Measurements from ENCODE around the gene TK2. TPM values are rescaled to one million over a fixed set of nuclear protein-coding genes. Genes with fewer than 3 reads are reported as not detected.

TK2 gene
- polyA plus RNA-seq, 1 donor: 21.2 TPM

DNA sequence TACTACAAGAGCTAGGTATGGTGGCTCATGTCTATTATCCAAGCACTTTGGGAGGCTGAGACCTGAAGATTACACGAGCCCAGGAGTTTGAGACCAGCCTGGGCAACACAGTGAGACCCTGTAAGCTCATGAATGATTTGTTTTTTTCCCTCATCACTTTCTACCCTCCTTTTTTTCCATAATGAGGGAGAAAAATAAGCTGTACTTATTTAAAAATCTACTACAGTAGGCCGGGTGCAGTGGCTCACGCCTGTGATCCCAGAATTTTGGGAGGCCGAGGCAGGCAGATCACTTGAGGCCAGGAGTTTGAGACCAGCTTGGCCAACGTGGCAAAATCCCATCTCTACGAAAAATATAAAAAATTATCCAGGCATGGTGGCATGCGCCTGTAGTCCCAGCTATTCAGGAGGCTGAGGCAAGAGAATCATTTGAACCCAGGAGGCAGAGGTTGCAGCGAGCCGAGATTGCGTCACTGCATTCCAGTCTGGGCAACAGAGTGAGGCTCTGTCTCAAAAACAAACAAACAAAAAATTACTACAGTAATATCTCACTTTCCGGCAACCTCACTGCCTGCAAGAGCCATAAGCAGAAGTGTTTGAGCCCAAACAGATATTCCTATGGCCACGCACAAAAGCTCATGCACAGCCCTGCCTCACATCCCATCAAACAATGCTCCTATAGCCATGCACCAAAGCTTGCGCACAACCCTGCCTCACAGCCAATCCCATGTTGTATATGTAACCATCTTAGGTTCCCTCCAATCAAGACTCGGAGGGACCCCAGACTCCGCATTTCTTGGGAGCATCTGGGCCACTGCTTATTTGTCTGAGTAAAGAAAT, 37.4 kb downstream of the TK2 start:
- Histone ChIP-seq H3K27ac (ENCODE audit: low read length) (no peak overlapping the region), H3K27me3 (ENCODE audit: control insufficient read depth, insufficient read depth, low read length) (no peaks in the 10 kb centered on the region), H3K9me3 (ENCODE audit: control insufficient read depth, low read depth, low read length) (no peaks in the 10 kb centered on the region), H3K36me3 (ENCODE audit: control insufficient read depth, insufficient read depth, low read length) (peaks cover 46% of the 10 kb centered on the region), H3K4me1 (ENCODE audit: control insufficient read depth, insufficient read depth, low read length) (peaks cover 17% of the 10 kb centered on the region), H3K4me3 (ENCODE audit: low read length) (no peak overlapping the region)
- WGBS (ENCODE audit: insufficient coverage, low lambda C conversion rate): 100% methylated on average over 1 of the region's 15 CpGs
- DNase-seq: no peak

DNA sequence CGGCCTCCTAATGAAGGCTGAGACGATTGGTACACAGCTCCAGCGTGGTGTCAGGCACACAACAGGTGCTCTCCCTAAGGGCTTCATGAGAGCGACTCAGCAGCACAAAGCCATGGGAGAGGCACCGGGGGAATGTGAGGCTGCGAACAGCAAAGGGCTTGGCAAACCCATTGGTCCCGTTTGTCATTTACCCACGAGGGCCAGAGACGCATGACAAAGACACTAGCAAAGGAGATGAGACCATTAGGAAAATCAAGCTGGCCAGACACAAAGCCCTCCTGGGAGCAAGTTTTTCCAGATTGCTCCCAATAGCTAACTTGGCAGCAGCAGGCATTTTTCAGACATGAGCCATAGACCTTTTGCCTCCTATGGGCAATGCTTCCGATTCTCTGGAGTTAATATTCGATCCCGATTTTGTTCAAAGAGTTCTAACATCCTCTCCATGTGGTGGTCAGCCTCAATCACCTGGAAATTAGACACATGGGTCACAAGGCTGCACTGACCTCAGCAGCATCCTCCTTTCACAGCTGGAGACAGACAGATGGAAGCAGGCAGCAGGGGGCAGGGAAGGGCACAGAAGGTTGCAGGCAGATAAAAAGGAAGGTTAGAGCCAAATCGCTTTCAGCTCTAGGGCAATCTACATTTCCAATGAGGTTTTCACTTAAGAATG, 38.2 kb downstream of the TK2 start:
- Histone ChIP-seq H3K4me1 (ENCODE audit: control insufficient read depth, insufficient read depth, low read length) (peaks cover 11% of the 10 kb centered on the region), H3K27ac (ENCODE audit: low read length) (no peak overlapping the region), H3K4me3 (ENCODE audit: low read length) (no peak overlapping the region), H3K27me3 (ENCODE audit: control insufficient read depth, insufficient read depth, low read length) (no peaks in the 10 kb centered on the region), H3K9me3 (ENCODE audit: control insufficient read depth, low read depth, low read length) (no peaks in the 10 kb centered on the region), H3K36me3 (ENCODE audit: control insufficient read depth, insufficient read depth, low read length) (peaks cover 46% of the 10 kb centered on the region)
- WGBS (ENCODE audit: insufficient coverage, low lambda C conversion rate): no CpG with 5 or more reads among the region's 13 CpGs
- no peak for DNase-seq

DNA sequence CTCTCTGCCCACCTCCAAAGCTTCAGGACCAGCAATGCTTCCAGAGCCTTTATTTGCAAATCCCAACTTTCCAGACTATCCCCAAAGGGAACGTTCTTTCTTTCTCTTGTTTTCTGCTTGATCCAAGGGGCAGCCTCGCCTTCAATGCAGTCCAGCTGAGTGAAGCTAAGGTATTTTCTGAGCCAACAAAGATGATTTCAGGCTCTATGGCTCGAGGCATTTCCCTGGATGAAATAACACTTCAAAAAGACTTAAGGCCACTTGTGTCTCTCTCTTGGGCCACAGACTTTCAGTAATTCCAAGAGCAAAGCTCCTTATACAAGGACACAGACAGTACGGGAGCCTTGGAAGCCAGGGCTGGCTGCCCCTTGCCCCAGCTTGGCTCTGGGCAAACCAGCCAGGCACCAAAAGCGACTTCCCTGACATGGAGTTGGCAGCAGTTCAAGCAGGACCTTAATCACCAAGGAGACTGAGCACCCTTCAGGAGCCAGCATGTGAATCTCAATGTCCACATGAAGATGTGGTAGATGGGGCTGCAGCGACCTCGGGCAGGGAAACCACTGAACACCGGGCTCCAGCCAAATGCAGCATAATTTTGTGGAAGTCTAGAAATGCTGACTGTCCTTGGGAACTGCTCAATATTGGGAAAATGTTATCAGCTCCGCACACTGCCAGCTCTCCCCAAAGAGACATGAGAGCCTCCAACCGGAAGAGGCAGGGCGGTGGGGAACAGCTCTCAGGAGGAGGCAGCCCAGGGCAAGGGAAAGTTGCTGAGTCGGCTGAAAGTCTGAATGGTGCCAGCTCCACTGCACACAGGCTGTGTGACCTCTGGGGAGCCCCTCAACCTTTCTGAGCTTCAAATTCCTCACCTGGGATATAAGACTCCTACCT, 39.0 kb downstream of the TK2 start:
- H3K27ac ChIP-seq (ENCODE audit: low read length): no peak overlapping the region
- peaks cover 42% of the 10 kb centered on the region for H3K36me3 ChIP-seq (ENCODE audit: control insufficient read depth, insufficient read depth, low read length)
- no peak for DNase-seq
- H3K9me3 ChIP-seq (ENCODE audit: control insufficient read depth, low read depth, low read length): no peaks in the 10 kb centered on the region
- H3K4me1 ChIP-seq (ENCODE audit: control insufficient read depth, insufficient read depth, low read length): peaks cover 4% of the 10 kb centered on the region
- no peak overlapping the region for H3K4me3 ChIP-seq (ENCODE audit: low read length)
- no CpG with 5 or more reads among the region's 12 CpGs for WGBS (ENCODE audit: insufficient coverage, low lambda C conversion rate)
- H3K27me3 ChIP-seq (ENCODE audit: control insufficient read depth, insufficient read depth, low read length): no peaks in the 10 kb centered on the region

DNA sequence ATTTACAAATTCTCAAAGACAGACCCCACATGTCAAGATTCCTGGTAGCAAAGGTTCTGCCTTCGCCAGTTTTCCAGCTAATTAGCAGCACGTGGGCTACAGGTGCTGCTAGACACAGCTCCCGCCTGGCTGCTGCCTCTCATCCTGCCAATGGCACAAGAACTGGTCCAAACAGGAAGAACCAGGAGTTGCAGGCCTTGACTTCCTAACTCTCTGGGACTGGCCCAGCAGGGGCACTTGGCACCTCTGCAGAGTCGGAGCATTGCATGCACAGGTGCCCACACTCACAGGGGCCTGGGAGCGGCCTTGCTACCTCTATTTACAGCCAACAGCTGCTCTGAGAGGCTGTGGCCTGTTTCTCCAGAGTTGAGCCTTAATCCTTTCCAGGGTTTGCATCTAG, 39.6 kb downstream of the TK2 start:
- no peaks in the 10 kb centered on the region for H3K27me3 ChIP-seq (ENCODE audit: control insufficient read depth, insufficient read depth, low read length)
- DNase-seq: no peak
- no peaks in the 10 kb centered on the region for H3K9me3 ChIP-seq (ENCODE audit: control insufficient read depth, low read depth, low read length)
- no peak overlapping the region for H3K27ac ChIP-seq (ENCODE audit: low read length)
- no CpG with 5 or more reads among the region's 5 CpGs for WGBS (ENCODE audit: insufficient coverage, low lambda C conversion rate)
- no peak overlapping the region for H3K4me3 ChIP-seq (ENCODE audit: low read length)
- peaks cover 3% of the 10 kb centered on the region for H3K4me1 ChIP-seq (ENCODE audit: control insufficient read depth, insufficient read depth, low read length)
- peaks cover 42% of the 10 kb centered on the region for H3K36me3 ChIP-seq (ENCODE audit: control insufficient read depth, insufficient read depth, low read length)

DNA sequence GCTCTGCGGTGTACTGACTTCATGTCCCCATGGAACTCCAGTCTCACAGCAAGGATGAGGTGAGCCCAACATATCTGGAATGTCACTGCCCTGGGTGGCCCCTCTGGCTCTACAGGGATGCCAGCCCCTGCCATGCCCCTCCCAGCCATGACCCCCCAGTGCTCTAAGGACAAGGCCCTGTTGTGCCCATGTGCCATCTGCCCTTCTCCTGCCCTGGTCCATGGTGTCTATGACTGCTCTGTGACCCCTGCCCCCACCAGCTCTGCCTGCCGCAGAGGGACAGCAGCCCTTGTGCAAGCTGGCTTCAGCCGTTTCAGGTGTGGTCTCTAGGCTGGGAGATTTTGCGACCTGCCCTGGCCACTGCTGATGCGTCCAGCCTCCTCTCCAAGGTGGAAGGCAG, 40.3 kb downstream of the TK2 start:
- no CpG with 5 or more reads among the region's 5 CpGs for WGBS (ENCODE audit: insufficient coverage, low lambda C conversion rate)
- peaks cover 40% of the 10 kb centered on the region for H3K36me3 ChIP-seq (ENCODE audit: control insufficient read depth, insufficient read depth, low read length)
- H3K27ac ChIP-seq (ENCODE audit: low read length): no peak overlapping the region
- no peaks in the 10 kb centered on the region for H3K9me3 ChIP-seq (ENCODE audit: control insufficient read depth, low read depth, low read length)
- no peak for DNase-seq
- no peak overlapping the region for H3K4me3 ChIP-seq (ENCODE audit: low read length)
- H3K27me3 ChIP-seq (ENCODE audit: control insufficient read depth, insufficient read depth, low read length): no peaks in the 10 kb centered on the region
- H3K4me1 ChIP-seq (ENCODE audit: control insufficient read depth, insufficient read depth, low read length): no peaks in the 10 kb centered on the region

DNA sequence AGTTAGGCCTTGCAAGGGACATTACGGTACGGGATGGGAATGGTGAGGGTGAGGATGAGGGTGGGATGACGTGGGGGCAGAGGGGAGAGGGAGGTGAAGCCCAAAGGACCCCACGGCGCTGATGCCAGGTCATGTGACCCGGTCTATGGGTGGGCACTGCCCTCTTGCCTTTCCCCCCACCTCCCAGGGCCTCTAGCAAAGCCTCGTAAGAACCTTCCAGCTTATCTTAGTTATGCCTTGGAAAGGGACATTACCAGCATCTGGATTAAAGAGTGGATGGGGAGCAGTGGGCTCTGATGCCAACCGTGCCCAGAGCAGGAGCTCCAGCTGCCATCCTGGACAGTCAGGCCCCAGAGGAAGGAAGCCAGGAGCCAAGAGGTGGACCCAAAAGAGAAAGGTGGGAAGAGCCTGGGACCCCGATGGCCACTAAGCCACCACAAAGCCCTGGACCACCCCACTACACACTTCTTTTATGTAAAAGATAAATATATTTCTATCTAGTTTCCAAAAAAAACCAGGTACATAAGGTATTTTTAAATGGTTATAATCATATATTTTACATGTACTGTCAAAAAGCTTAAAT, 40.9 kb downstream of the TK2 start:
- Histone ChIP-seq H3K4me1 (ENCODE audit: control insufficient read depth, insufficient read depth, low read length) (no peaks in the 10 kb centered on the region), H3K4me3 (ENCODE audit: low read length) (no peak overlapping the region), H3K27me3 (ENCODE audit: control insufficient read depth, insufficient read depth, low read length) (no peaks in the 10 kb centered on the region), H3K27ac (ENCODE audit: low read length) (no peak overlapping the region), H3K9me3 (ENCODE audit: control insufficient read depth, low read depth, low read length) (no peaks in the 10 kb centered on the region), H3K36me3 (ENCODE audit: control insufficient read depth, insufficient read depth, low read length) (peaks cover 40% of the 10 kb centered on the region)
- WGBS (ENCODE audit: insufficient coverage, low lambda C conversion rate): no CpG with 5 or more reads among the region's 9 CpGs
- DNase-seq: no peak

DNA sequence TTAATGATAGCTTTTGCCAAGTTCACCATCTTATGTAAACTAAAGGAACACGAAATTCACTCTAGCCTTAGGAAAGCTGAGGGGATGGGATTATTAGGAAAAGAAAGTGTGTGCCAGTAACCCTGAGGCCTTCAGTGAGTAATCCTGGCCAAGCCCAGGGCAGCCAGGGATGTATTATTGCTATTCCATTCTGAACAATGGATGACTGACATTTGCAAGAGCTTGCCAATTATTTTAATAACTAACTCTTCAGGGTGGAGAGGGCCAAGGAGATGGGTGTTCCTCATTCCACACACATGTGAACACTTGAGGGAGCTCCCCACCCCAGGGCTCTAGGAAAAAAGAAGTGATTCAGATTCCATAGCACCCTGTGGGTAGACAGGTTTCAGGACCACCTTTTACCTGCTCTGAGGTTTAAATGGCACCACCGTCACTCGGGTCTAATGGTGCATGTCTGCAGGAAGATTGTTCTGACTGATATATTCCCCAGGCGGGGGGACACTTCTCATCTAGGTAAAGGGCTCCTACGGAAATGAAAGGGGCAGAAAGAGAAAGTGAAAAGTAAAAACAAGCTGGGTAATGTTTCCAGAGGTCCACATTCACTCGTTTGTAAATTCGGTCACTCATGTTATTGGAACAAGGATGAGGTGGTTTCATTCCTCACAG, 41.5 kb downstream of the TK2 start:
- Histone ChIP-seq H3K4me3 (ENCODE audit: low read length) (no peak overlapping the region), H3K27me3 (ENCODE audit: control insufficient read depth, insufficient read depth, low read length) (no peaks in the 10 kb centered on the region), H3K4me1 (ENCODE audit: control insufficient read depth, insufficient read depth, low read length) (no peaks in the 10 kb centered on the region), H3K36me3 (ENCODE audit: control insufficient read depth, insufficient read depth, low read length) (peaks cover 35% of the 10 kb centered on the region), H3K27ac (ENCODE audit: low read length) (no peak overlapping the region), H3K9me3 (ENCODE audit: control insufficient read depth, low read depth, low read length) (no peaks in the 10 kb centered on the region)
- no peak for DNase-seq
- 79% methylated on average over 2 of the region's 7 CpGs for WGBS (ENCODE audit: insufficient coverage, low lambda C conversion rate)

DNA sequence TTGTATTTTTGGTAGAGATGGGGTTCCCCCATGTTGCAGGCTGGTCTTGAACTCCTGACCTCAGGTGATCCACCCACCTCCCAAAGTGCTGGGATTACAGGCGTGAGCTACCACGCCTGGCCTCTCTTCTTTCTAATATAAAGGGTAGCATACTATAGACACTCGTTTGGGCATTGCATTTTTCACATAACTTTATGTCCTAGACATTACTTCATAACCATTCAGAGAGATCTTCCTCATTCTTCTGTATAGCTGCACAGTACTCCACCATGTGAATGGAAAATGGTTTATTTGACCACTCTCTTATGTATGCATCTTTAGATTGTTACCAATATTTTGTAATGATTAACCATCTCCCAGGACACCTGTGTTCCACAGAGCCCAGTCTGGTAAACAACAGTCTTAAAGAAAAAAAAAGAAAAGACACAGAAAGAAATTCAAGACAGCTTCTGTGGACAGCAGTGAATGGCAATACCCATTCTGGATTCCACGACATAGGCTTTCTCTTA, 42.1 kb downstream of the TK2 start:
- H3K36me3 ChIP-seq (ENCODE audit: control insufficient read depth, insufficient read depth, low read length): peaks cover 30% of the 10 kb centered on the region
- H3K27ac ChIP-seq (ENCODE audit: low read length): no peak overlapping the region
- no peaks in the 10 kb centered on the region for H3K9me3 ChIP-seq (ENCODE audit: control insufficient read depth, low read depth, low read length)
- DNase-seq: no peak
- no peak overlapping the region for H3K4me3 ChIP-seq (ENCODE audit: low read length)
- H3K4me1 ChIP-seq (ENCODE audit: control insufficient read depth, insufficient read depth, low read length): no peaks in the 10 kb centered on the region
- H3K27me3 ChIP-seq (ENCODE audit: control insufficient read depth, insufficient read depth, low read length): no peaks in the 10 kb centered on the region
- WGBS (ENCODE audit: insufficient coverage, low lambda C conversion rate): 80% methylated on average over 1 of the region's 4 CpGs

DNA sequence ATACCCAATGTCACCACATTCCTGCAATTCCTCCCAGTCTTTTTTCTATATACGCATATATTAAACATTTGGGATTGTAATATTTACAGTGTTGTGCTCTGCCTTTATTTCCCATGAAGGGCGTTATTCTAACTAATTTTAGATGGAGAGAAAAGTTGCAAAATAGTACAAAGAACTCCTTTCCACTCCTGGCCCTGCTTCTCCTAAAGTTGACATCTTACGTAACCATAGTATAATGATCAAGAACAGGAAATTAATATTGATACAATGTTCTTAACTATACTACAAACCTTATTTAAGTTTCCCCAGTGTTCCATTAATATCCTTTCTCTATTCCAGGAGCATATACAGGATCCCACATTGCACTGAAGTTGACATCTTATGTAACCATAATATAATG, 46.3 kb downstream of the TK2 start:
- no peaks in the 10 kb centered on the region for H3K9me3 ChIP-seq (ENCODE audit: control insufficient read depth, low read depth, low read length)
- no peak for DNase-seq
- no peaks in the 10 kb centered on the region for H3K4me1 ChIP-seq (ENCODE audit: control insufficient read depth, insufficient read depth, low read length)
- H3K4me3 ChIP-seq (ENCODE audit: low read length): no peak overlapping the region
- no peak overlapping the region for H3K27ac ChIP-seq (ENCODE audit: low read length)
- WGBS (ENCODE audit: insufficient coverage, low lambda C conversion rate): 90% methylated on average over 2 of the region's 3 CpGs
- H3K27me3 ChIP-seq (ENCODE audit: control insufficient read depth, insufficient read depth, low read length): no peaks in the 10 kb centered on the region
- H3K36me3 ChIP-seq (ENCODE audit: control insufficient read depth, insufficient read depth, low read length): no peaks in the 10 kb centered on the region
